PFSK-1 (cell line): ENCODE data around the gene POLL.

Experiments used
- POLR2AphosphoS5 ChIP-seq: IDR thresholded peaks from 2 replicates; pipeline ENCODE4 v1.6.1; 2012; ENCODE audit warnings: low read depth, mild to moderate bottlenecking, control low read depth, low read length, moderate library complexity
- REST ChIP-seq, 2 experiments: IDR thresholded peaks; 2 replicates each; pipeline versions ENCODE4 v1.6.1 to v1.8.0; 2011 to 2012; ENCODE audit warnings: low read depth in 2 of 2, low read length in 2 of 2, control low read depth in 1 of 2, inconsistent platforms in 1 of 2, mild to moderate bottlenecking in 1 of 2, moderate library complexity in 1 of 2; ENCODE audit not compliant: insufficient read depth in 1 of 2
- TAF1 ChIP-seq: IDR thresholded peaks from 2 replicates; pipeline ENCODE4 v1.6.1; 2012; ENCODE audit warnings: low read length, control low read depth, borderline replicate concordance; ENCODE audit not compliant: insufficient read depth

GRCh38 chr10:101618871-101619270, 30.8 kb upstream of the POLL start:
- TF ChIP-seq REST (IDR thresholded peaks at IDR 0.05; ENCODE audit: insufficient read depth in 1 of 2, low read depth in 2 of 2, low read length in 2 of 2) (no peak), TAF1 (no peak), POLR2AphosphoS5 (no peak)
